Measurements from ENCODE around the gene ERGIC1.
"Not testable (repeated sequence)": the region's sequence is repeated elsewhere in the genome, so short reads cannot be mapped to it uniquely, and the experiment has no call there.

The ERGIC1 gene

DNA sequence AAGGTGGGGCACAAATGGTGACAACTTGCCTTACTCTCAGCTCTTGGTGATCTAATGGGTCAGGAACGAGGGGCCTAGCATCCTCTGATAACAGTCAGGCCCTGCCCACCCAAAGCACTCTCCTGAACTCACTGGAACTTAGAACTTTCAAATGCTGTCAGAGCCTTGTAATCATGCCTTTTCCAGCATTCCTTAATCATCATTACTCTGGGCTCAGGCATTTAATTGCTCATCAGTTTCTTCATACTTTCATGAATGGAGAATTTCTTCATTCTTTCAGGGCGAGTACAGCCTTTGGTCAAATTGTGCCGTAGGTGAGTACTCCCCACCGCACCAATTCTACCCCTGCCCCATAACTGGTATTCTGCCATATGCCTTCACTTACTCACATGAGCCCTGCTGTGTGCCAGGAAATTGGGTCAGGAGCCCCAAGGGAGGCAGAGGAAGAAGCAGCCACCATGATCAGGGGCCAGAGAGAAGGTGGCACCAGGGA lies 32.8 kb upstream of the ERGIC1 start:
- DNase-seq: no peak

DNA sequence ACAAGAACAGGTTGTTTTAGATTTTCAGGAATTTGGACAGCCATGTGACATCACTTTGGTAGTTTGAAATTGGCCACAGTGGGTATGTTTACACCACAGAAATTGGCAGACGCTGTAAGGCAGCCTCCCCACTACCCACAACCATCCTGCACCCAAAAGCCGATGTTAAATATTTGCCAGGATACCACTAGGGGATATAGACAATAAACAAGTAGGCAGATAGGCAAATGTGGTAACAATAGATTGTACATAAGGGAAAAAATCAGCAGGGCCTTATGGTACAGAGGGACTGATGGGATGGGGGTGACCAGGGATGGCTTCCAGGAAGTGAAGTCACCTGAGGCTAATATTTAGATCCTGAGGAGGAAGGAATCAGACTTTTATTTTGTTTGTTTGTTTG lies 31.9 kb upstream of the ERGIC1 start:
- DNase-seq: no peak

DNA sequence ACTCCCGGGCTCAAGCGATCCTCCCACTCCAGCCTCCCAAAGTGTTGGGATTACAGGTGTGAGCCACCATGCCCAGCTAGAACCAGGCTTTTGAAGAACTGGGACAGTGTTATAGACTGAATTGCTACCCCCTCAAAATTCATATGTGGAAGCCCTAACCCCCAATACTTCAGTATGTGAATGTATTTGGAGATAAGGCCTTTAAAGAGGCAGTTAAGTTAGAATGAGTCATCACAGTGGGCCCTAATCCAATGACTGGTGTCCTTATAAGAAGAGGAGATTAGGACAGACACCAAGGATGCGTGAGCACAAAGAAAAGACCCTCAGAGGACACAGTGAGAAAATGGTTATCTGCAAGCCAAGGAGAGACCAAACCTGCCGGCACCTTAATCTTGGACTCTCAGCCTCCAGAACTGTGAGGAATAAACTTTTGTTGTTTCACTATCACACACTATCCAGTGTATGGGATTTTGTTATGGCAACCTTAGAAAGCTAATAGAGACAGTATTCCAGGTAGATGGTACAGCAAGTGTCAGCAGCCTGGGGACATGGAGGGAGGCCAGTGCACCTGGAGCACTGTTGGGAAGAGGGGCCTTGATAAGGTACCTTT lies 31.4 kb upstream of the ERGIC1 start:
- DNase-seq: no peak

DNA sequence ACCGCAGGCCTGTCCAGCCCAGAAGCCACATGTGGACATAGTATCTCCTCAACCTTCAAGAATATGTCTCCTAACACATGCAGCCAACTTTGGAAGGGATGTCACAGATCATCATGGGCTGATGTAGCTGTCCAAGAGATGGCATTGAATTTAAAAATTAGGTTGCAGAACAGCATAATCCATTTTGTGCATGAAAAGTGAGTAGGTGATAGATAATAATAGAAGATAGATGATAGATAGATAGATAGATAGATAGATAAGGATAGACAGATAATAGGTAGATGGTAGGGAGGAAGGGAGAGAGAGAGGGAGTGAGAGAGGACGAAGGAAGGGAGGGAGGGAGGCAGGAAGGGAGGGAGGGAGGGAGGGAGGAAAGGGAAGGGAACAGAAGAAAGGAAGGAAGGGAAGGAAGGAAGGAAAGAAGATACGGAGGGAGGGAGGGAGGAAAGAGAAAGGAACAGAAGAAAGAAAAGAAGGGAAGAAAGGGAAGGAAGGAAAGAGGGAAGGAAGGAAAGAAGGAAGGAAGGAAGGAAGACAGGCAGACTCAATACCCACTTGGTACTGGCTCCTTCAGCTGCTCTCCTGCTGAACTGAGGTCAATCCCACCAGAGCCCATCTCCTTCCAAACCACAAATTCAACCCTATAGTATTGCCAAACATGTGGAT lies 28.9 kb upstream of the ERGIC1 start:
- DNase-seq: no peak

DNA sequence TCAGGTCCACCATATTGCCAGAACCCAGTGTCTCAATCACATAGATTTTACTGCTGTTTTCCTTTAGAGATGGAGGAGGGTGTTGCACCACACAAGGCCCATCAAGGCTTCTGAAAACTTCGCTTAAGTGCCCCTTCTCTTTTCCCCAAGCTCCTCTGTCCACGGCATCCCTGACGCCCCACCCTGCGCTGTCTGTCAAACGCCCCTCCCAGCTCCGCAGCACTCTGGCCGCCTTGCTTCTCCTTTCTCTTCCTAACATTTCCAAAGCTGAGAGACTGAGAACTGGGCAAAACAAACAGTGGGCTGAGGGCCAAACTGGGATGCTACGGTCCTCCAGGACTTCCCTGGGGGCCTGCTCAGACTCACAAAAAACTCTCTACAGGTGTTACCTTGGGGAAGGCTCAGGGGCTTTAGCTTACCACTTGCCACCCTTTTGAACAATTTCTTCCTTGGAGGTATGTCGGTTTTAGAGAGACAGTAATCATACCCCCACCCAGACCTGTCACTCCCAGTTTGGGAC lies 28.3 kb upstream of the ERGIC1 start:
- DNase-seq: no peak

DNA sequence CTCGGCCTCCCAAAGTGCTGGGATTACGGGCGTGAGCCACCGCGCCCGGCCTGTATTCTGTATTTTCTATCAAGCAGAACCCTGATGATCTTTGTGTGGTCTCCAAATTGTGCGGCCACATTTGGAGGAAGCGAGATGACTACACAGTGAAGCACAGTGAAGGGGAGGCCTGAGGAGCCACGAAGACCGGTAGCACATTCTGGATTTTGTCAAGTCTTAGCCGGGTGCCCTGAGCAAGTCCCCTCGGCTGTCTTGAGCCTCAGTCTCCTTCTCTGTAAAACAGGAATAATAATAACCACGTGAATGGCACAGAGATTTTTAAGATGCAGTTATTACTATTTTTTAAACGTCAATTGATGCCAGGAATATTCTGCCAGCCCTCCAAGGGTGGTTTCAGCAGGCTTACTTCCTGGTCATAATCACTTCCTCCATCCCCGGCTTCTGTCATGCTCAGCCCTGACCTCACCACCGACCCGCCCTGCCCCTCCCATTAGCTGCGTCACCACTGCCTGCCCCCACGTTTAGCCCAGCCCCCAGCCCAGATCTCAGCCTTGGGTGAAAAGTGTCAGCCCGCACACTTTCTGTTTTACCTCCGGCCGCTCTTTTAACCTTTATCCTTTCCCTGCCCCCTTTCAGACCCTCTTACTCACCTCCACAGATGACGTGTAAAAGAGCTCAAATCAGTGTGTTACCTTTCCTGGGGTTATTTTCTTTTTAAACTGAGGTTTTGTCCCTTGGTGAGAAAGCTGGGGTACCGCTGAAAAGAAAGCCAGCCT lies 27.0 kb upstream of the ERGIC1 start:
- DNase-seq: peak; percentile 96

DNA sequence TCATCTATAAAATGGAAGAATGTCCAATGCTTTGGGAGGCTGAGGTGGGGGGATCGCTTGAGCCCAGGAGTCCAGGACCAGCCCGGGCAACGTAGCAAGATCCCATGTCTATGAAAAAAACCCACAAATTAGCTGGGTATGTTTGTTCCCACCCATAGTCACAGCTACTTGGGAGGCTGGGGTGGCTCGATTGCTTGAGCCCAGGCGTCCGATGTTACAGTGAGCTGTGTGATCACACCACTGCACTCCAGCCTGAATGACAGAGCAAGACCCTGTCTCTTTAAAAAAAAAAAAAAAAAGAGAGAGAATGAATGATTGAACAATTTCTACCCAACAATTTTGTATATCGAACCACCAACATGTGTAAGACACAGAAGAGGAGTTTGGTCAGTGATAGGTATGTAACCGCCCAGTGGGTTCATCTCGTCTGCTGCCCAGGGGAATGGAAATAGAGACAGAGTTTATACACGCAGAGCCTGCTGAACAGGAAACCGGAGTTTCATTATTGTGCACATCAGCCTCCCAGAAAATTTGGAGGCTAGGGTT lies 26.2 kb upstream of the ERGIC1 start:
- DNase-seq: no peak

DNA sequence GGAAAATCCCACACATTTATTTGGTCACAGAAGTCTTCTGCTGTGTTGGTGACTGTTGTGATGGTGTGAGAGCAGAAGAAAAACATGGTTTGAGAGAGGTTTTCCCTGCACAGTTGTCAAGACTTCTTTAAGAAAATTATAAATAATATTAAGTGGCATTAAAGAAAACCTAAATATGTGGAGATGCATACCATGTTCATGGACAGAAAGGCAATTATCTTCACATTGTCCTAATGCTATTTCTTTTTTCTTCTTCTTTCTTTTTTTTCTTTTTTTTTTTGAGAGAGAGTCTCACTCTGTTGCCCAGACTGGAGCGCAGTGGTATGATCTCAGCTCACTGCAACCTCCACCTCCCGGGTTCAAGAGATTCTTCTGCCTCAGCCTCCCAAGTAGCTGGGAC lies 24.3 kb upstream of the ERGIC1 start:
- no peak for DNase-seq

DNA sequence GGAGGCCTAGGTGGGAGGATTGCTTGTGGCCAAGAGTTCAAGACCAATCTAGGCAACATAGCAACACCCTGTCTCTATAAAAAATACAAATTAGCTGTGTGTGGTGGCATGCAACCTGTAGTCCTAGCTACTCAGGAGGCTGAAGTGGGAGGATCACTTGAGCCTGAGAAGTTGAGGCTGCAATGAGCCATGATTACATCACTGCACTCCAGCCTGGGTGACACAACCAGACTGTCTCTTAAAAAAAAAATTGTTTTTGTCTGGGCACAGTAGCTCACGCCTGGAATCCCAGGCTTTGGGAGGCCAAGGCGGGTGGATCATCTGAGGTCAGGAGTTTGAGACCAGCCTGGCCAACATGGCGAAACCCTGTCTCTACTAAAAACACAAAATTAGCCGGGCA lies 23.1 kb upstream of the ERGIC1 start:
- DNase-seq: not testable (repeated sequence)

DNA sequence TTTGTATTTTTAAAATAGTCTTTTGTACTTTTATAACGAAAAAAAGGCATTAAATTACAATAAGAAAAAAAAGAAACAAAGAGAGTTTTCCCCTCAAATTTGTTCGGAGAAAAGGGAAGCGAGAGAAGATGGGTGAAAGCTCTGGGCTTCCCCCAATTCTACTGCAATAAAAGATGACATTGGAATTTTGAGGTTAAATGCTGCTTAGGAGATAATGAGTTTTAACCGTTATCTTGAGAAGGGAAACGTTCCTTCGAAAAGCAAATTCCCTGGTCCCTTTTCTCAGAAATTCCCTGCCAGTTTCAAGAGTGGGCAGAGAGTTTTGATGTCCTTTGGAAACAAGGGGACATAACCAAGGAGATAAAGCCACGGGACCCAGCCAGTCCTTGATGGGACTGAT lies 18.4 kb upstream of the ERGIC1 start:
- DNase-seq: no peak

DNA sequence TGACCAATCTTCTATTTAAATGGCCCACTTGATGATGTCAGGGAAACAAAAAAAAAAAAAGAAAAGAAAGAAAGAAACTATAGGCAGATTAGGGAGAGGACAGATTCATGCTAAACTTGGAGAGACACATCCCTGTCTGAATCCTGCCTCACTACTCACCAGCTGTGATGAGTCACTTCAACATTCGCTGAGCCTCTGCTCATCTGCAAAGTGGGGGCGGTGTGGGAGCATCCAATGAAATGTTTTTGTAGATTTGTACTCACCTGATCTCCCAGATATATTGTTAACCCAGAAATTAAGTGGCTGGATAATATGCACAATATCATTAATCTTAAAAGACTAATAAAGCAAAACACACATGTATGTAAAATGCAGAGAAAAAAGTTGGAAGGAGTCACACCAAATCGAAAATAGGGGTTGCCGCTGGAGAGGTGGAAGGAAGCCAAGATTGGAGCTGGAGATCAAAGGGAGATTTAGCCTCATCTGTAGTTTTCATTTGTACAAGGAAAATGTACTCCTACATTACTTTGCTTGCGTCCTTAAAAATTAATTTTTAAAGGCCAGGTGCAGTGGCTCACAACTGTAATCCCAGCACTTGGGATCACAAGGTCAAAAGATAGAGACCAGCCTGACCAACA lies 17.0 kb upstream of the ERGIC1 start:
- DNase-seq: peak; percentile 23

DNA sequence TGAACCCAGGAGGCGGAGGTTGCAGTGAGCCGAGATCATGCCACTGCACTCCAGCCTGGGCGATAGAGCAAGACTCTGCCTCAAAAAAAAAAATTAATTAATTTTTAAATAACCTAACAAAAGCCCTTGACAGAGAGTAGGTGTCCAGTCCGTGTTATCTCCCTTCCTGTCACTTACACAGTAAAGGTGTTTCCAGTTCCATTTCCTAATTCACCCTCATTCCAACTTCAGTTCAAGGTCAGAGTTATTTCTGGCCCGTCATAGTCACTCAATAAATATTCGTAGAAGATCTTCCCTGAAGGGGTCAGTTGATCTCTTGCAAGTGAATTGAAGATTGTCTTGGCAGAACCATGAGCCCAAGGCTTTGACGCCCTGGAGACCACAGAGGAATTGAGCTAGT lies 16.4 kb upstream of the ERGIC1 start:
- no peak for DNase-seq

DNA sequence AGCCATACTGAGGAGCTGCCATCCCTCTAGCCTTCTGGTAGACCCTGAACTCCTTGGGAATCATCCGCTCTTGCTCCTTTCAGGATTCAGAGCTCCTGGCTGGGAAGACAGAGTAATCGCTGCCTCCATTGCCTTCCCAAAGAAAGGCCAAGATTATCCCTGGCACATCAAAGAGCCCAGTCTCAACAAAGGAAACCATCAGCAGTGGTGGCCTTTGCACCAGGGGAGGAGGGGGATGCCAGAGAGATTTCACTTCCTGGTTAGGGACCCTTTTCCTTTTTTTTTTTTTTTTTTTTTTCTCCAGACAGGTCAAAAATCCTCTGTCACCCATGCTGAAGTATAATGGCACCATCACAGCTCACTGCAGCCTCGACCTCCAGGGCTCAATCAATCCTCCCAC lies 16.0 kb upstream of the ERGIC1 start:
- DNase-seq: no peak

DNA sequence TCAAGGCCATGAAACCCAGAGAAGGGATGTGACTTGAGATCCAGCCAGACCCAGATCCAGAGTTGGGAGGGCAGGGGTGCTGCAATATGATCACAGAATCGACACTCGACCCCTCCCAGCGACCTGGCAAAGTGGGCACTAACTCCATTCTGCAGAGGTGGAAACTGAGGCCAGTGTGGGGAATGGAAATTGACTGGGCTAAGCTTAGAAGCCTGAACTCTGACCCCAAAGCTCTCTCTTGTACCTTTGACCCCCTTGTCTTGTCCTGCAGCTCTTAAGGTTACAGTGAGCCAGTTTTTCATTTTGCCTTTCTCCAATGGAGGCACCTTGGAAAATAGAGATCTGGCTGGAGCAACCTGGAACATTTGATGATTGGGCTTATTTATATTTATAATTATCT lies 14.5 kb upstream of the ERGIC1 start:
- DNase-seq: no peak

DNA sequence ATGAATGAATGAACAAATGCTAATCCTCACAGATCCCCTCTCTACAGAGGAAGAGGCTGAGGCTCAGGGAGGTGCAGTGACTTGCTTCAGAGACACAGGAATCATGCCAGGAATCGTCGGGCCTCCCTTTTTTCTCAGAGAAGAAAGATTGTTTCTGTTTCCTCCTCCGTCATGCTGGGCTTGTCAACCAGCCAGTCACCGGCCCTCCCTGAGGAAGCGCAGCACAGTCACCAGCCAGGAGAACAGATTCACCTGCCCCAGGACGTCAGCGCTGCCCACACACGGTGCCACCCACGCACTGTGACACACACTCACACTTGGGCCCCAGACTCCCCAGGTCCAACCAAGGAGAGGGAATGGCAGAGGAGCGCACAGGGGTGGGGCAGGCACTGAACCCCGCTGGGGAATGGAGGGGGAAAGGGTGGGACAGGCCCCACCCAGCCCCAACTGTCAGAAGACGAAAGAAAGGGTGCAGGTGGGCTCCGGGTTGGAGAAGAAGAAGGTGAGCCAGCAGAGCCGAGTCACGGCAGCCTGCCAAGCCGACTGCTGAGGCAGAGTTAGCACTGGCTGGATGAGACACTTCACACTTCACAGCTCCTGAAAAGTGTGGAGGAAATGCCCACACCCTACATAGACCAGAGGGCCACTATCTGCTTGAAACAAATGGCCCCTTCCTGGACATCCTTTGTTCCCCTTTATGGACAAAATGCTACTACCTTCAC lies 13.8 kb upstream of the ERGIC1 start:
- DNase-seq: peak; percentile 69

DNA sequence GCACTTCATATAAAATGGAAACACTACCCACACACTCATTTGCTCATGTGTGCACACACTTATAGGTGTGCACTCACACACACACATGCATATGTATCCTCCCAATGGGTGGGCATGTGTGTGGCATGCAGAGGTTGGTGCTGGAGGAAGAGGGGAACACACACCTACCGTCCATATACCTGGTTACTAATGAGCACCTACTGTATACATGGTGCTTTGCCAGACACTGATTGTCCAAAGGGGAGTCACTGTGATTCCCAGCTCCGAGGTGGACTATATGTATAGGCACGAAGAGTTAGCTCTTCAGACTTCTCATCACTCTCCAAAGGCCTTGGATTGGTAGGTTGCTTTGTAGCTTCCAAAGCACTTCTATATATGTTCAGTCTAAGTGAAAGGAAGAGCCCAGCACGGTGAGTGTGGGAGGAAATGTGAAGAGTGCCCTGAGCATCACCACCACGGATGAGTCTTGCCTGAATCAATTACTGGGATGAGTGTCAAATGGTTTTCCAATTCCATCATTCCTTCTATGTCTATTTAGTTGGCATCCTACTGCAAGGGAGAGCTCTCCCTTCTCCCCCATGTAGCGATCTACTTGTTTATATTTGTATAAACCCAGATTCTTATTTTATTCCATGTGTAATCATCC lies 12.6 kb upstream of the ERGIC1 start:
- no peak for DNase-seq

DNA sequence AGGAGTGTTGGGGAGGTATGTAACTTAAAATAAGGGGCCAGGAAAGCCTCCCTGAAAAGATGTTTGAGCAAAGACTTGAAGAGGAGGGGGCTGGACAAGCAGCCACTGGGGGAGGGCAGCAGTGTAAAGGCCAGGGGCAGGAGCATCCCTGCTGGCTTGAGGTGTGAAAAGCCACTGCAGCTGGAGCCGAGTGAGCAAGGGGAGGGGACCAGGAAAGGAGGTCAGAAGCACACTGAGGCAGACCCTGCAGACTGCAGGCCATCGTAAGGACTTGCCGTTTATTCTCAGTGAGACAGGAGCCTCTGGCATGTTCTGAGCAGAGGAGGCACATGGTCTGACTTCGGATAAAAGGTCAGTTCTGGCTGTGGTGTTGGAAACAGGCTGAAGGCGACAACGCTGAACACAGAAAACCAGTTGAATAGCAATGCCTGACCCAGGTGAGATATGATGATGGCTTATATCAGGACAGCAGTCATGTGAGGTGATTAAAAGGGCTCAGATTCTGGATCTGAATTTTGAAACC lies 10.2 kb upstream of the ERGIC1 start:
- no peak for DNase-seq

DNA sequence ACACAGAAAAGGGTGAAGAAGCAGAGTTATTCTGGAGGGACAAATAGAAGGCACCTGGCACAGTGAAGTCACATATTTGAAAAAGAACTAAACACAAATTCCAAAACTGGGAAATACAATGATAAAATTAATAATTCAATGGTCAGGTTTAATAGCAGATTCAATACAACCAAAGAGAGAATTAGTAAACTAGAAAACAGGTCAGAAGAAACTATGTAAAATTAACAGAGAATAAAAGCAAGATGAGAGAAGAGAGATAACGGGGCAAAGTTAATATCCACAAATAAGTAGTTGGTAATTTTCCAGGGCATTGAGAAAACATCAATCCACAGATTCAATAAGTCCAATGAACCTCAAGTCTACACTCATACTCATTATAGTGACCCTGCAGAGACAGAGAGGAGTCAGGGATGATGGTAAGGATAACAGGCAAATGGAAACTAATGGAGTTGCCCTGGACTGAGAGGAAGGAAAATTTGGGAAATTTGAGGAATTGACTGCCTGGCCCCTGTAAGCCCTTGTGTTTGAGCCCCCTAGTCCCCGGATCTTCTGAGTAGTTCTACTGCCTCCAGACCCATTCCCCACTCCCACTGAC lies 8.3 kb upstream of the ERGIC1 start:
- DNase-seq: no peak

DNA sequence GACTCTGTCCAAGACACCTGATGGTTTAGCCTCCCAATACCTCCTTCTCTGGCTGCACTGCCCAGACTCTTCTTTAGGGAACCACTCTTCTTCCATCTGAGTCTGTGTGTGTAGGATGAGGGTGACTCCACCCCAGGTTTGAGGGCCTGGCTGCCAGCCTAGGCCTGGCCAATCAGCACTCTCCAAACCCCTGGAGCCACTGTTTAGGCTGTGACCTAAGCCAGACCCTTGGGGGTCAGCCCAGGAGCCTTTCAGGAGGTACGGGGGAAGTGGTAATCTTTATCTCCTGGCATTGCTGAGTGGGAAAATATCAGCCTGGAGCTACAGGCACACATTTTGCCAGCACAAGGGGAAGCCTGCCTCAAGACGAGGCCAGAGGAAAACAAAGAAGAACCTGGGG lies 6.2 kb upstream of the ERGIC1 start:
- no peak for DNase-seq

DNA sequence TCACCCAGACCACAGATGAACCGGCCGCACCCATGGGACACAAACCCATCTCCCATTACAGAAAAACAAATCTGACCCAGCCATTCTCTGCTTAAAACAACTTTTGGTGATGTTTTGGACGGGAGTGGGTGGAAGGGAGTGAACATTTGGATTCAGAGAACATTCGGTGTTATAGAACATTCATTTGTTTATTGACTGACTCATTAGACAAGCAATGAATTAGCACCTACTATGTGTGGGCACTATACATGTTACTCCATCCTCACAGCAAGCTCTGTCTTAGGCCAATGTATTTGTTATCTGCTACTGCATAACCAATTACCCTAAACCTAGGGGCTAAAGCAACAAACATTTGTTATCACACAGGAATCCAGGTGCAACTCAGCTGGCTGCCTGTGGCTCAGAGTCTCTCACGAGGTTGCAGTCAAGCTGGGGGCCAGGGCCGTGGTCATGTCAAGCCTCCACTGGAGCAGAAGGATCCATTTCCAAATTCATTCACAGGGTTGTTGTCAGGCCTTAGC lies 5.1 kb upstream of the ERGIC1 start:
- no peak for DNase-seq

DNA sequence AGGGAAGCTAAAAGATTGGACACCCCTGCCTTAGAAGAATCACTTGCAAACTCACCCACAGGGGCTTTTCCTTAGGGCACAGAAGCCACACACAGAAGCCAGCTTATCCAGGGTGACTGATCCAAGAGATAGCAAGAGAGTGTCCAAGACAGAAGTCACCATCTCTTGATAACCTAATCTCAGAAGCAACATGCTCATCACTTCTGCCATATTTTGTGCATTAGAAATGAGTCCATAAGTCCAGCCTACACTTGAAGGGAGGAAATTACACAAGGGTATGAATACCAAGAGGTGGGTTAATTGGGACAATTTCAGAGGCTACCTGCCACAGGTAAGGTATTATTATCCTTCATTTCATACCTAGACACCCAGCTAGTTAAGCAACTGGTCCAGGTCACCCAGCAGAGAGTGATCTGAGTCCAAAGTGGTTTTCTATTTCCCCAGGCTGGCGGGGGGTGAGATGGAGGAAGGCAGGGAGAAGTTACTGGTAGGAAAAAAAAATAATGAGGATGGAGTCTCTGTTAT lies 3.7 kb upstream of the ERGIC1 start:
- no peak for DNase-seq

Measured in stimulated activated CD4-positive, alpha-beta T cell treated with anti-CD3 and anti-CD28 coated beads, Interleukin-15, amount 100 ng/mL, for 24 hours (primary cell).